HepG2 (cell line): Measurements from ENCODE around the gene C10orf67. TPM values are rescaled to one million over a fixed set of nuclear protein-coding genes. Genes with fewer than 3 reads are reported as not detected.

Experiments
- ATAC-seq: fragments of 200-7000 bp; cut with Tn5 transposase; 3 replicates; pipeline ENCODE4 v1.9.1; 2020; ENCODE audit warnings: mild to moderate bottlenecking, moderate library complexity
- BruUV-seq: library from RNA; stranded (reverse); fragments of 400-500 nt; replicated peaks from 2 replicates; lab custom pipeline; 2021; lab: Mats Ljungman, UMichigan
- CTCF ChIA-PET: fragments of 300-600 bp; formaldehyde crosslinking; extraction: SDS; loops from one replicate; lab custom pipeline; 2021; ENCODE audit warnings: low total read pairs, inconsistent platforms, low intra/inter-chr PET ratio; lab: Yijun Ruan, JAX
- POLR2A ChIA-PET: fragments of 350-600 bp; sonication (Branson Sonifier 250); formaldehyde crosslinking; loops from one replicate; lab custom pipeline; 2020; ENCODE audit warnings: antibody characterized with exemption, inconsistent platforms; lab: Yijun Ruan, JAX
- DNase-seq: peaks from one replicate; pipeline ENCODE4 v3.0.0-alpha.2; 2015; ENCODE audit warnings: low spot score
- FAIRE-seq: peaks from 3 replicates; lab custom pipeline; 2011; peaks lifted over from hg19 to GRCh38; lab: Jason Lieb, UNC
- H2AFZ ChIP-seq: one replicate; pipeline ENCODE4 v1.6.1; 2011; ENCODE audit warnings: low read length, inconsistent platforms
- H3K27ac ChIP-seq: fragments of 300-600 bp; 3 replicates; pipeline ENCODE4 v1.8.0; 2011; ENCODE audit warnings: mixed run types, mild to moderate bottlenecking, mixed read lengths, low read length, inconsistent platforms; ENCODE audit not compliant: insufficient read depth; ENCODE audit errors: extremely low read length
- H3K27me3 ChIP-seq, 2 experiments: fragments of 200-600 bp in 1 of 2; 2 replicates in 1 of 2; 3 replicates in 1 of 2; pipeline versions ENCODE4 v1.6.0 to v1.8.0; 2011; ENCODE audit warnings: low read length in 2 of 2, mild to moderate bottlenecking in 2 of 2, moderate library complexity in 2 of 2, inconsistent platforms in 1 of 2; ENCODE audit not compliant: insufficient read depth in 2 of 2, control insufficient read depth in 1 of 2
- H3K36me3 ChIP-seq, 2 experiments: fragments of 200-600 bp in 1 of 2; replicated peaks in 1 of 2; 2 replicates in 1 of 2; 3 replicates in 1 of 2; pipeline versions ENCODE4 v1.5.1 to v1.8.0; 2011; ENCODE audit warnings: low read length in 2 of 2, inconsistent platforms in 1 of 2; ENCODE audit not compliant: insufficient read depth in 2 of 2, control insufficient read depth in 1 of 2
- H3K4me1 ChIP-seq: 2 replicates; pipeline ENCODE4 v1.5.1; 2012; ENCODE audit warnings: low read length, inconsistent platforms; ENCODE audit not compliant: insufficient read depth
- H3K4me2 ChIP-seq: 2 replicates; pipeline ENCODE4 v1.6.0; 2011; ENCODE audit warnings: low read depth, low read length, inconsistent platforms
- H3K4me3 ChIP-seq, 3 experiments: fragments of 200-600 bp in 1 of 3; sonication (generic), shearing (Covaris generic) in 1 of 3; replicated peaks in 1 of 3; 2 replicates each; pipeline ENCODE4 v1.5.1; 2011 to 2016; ENCODE audit warnings: low read length in 3 of 3, inconsistent platforms in 2 of 3, low read depth in 2 of 3, mild to moderate bottlenecking in 2 of 3, control low read depth in 1 of 3, mixed read lengths in 1 of 3; ENCODE audit not compliant: insufficient read depth in 1 of 3
- H3K79me2 ChIP-seq: one replicate; pipeline ENCODE4 v1.6.1; 2011; ENCODE audit warnings: low read length, inconsistent platforms; ENCODE audit not compliant: insufficient read depth
- H3K9ac ChIP-seq: 2 replicates; pipeline ENCODE4 v1.6.0; 2011; ENCODE audit warnings: mild to moderate bottlenecking, low read depth, low read length, inconsistent platforms; ENCODE audit not compliant: insufficient read depth
- H3K9me3 ChIP-seq: 2 replicates; pipeline ENCODE4 v1.5.1; 2012; ENCODE audit warnings: mild to moderate bottlenecking, low read length
- H4K20me1 ChIP-seq: 2 replicates; pipeline ENCODE4 v1.6.0; 2011; ENCODE audit warnings: inconsistent platforms, mild to moderate bottlenecking, low read length, moderate library complexity; ENCODE audit not compliant: insufficient read depth
- ATM ChIP-seq: fragments of 450-650 bp; IDR thresholded peaks from 2 replicates; pipeline ENCODE4 v1.7.1; 2017; ENCODE audit warnings: mild to moderate bottlenecking, borderline replicate concordance
- FOSL1 ChIP-seq: sonication (generic); formaldehyde crosslinking; IDR thresholded peaks from 2 replicates; pipeline ENCODE4 v1.9.0; 2021; ENCODE audit warnings: missing genetic modification reagents, borderline replicate concordance
- KAT7 ChIP-seq: IDR thresholded peaks from 2 replicates; pipeline ENCODE4 v1.6.1; 2018; ENCODE audit warnings: borderline replicate concordance, missing compliant biosample characterization
- POLR2AphosphoS2 ChIP-seq: IDR thresholded peaks from 2 replicates; pipeline ENCODE4 v1.6.1; 2011; ENCODE audit warnings: low read depth, low read length, improper control_type of control experiment
- ZC3H13 ChIP-seq: sonication (generic); formaldehyde crosslinking; IDR thresholded peaks from 2 replicates; pipeline ENCODE4 v1.8.1; 2023; ENCODE audit warnings: mild to moderate bottlenecking, missing genetic modification reagents, moderate library complexity
- ZFAT ChIP-seq: sonication (generic); formaldehyde crosslinking; conservative IDR thresholded peaks from 2 replicates; pipeline ENCODE4 v1.8.1; 2023; ENCODE audit warnings: missing genetic modification reagents, inconsistent platforms
- ZFYVE20 ChIP-seq: sonication (generic); formaldehyde crosslinking; IDR thresholded peaks from 2 replicates; pipeline ENCODE4 v1.8.0; 2023; ENCODE audit warnings: low read depth, mild to moderate bottlenecking, moderate library complexity, missing genetic modification reagents, borderline replicate concordance
- WGBS: methylation state at CpG from one replicate; pipeline ENCODE4 v1.1.6; 2017; ENCODE audit warnings: low lambda C conversion rate; 5-methylcytosine and 5-hydroxymethylcytosine counted together
- in situ Hi-C: cut with HindIII; loops from 2 replicates; pipeline ENCODE4 v1.10.0; 2017; ENCODE audit warnings: low pct_unique_long_range_greater_than_20kb; ENCODE audit not compliant: extremely low pct_ligation_motif_present
- intact Hi-C: fragments of 100-400 bp; cut with micrococcal nuclease; formaldehyde crosslinking; loops from one replicate; pipeline ENCODE4 v1.10.0; 2022; ENCODE audit not compliant: unreplicated experiment
- polyA plus RNA-seq, 8 experiments: library from polyadenylated mRNA; depleted of rRNA in 3 of 8; stranded (reverse) in 7 of 8; unstranded in 1 of 8; fragments of >200 nt; fragmentation: Illumina TruSeq in 4 of 8; extraction: Trizol in 4 of 8; gene quantifications; 2 replicates each; pipeline versions ENCODE4 v1.2.1 to v1.2.3, GENCODE V29; 2011 to 2016; ENCODE audit warnings: low read depth in 4 of 8, missing spikeins in 1 of 8, mixed read lengths in 1 of 8; ENCODE audit not compliant: insufficient read depth in 1 of 8
- total RNA-seq, 5 experiments: library from RNA; depleted of rRNA; stranded (reverse); fragments of >200 nt; fragmentation: Illumina TruSeq; extraction: Trizol; gene quantifications; 2 replicates each; pipeline ENCODE4 v1.2.3, GENCODE V29; 2016; ENCODE audit warnings: low read depth in 1 of 5
- TF ChIP-seq, protein P1 (sequence below): sonication (generic); formaldehyde crosslinking; IDR thresholded peaks from 2 replicates; pipeline ENCODE4 v1.4.0; 2020; ENCODE audit warnings: missing genetic modification reagents
- TF ChIP-seq, protein P2 (sequence below): sonication (generic); formaldehyde crosslinking; IDR thresholded peaks from 2 replicates; pipeline ENCODE4 v1.4.0; 2020; ENCODE audit warnings: mild to moderate bottlenecking, missing genetic modification reagents

The C10orf67 gene
- total and polyA plus RNA-seq, 2 of the 13 experiments (the other 11 are each of a cell fraction or from before 2014, with no cell fraction given): not detected

DNA sequence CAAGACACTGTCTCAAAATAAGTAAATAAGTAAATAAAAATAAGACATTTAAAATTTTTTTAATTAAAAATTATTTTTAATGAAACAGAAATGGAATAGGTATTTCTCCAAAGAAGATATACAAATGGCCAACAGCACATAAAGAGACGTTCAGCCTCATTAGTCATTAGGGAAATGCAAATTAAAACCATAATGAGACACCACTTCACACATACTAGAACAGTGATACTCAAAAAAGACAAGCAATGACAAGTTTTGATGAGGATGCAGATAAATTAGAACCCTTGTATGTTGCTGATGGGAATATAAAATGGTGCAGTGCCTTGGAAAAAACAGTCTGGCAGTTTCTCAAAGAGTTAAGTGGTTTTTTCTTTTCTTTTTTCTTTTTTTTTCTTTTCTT, 26.5 kb upstream of the C10orf67 start:
- no peaks in the 10 kb centered on the region for H3K27me3 ChIP-seq
- no peaks in the 10 kb centered on the region for H4K20me1 ChIP-seq
- WGBS: 0% methylated on average over 1 of the region's 1 CpG
- H3K36me3 ChIP-seq: no peaks in the 10 kb centered on the region
- intact Hi-C loops (no loop called here), in situ Hi-C loops (no loop called here)
- no peak overlapping the region for H3K4me3 ChIP-seq
- FAIRE-seq (no peak), ATAC-seq (no peak), DNase-seq (no peak)
- H3K79me2 ChIP-seq: no peaks in the 10 kb centered on the region
- no peaks in the 10 kb centered on the region for H3K4me1 ChIP-seq
- POLR2A ChIA-PET: no interaction called here
- no peak overlapping the region for H3K9ac ChIP-seq
- TF ChIP-seq FOSL1 (no peak), ZFYVE20 (CRISPR knock-in tag) (no peak), POLR2AphosphoS2 (no peak), KAT7 (CRISPR knock-in tag) (no peak), ZFAT (no peak), ZC3H13 (CRISPR knock-in tag) (no peak), ATM (no peak)
- TF ChIP-seq, protein P1, sequence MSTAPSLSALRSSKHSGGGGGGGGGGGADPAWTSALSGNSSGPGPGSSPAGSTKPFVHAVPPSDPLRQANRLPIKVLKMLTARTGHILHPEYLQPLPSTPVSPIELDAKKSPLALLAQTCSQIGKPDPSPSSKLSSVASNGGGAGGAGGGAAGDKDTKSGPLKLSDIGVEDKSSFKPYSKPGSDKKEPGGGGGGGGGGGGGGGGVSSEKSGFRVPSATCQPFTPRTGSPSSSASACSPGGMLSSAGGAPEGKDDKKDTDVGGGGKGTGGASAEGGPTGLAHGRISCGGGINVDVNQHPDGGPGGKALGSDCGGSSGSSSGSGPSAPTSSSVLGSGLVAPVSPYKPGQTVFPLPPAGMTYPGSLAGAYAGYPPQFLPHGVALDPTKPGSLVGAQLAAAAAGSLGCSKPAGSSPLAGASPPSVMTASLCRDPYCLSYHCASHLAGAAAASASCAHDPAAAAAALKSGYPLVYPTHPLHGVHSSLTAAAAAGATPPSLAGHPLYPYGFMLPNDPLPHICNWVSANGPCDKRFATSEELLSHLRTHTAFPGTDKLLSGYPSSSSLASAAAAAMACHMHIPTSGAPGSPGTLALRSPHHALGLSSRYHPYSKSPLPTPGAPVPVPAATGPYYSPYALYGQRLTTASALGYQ (CRISPR knock-in tag): no peak
- TF ChIP-seq, protein P2, sequence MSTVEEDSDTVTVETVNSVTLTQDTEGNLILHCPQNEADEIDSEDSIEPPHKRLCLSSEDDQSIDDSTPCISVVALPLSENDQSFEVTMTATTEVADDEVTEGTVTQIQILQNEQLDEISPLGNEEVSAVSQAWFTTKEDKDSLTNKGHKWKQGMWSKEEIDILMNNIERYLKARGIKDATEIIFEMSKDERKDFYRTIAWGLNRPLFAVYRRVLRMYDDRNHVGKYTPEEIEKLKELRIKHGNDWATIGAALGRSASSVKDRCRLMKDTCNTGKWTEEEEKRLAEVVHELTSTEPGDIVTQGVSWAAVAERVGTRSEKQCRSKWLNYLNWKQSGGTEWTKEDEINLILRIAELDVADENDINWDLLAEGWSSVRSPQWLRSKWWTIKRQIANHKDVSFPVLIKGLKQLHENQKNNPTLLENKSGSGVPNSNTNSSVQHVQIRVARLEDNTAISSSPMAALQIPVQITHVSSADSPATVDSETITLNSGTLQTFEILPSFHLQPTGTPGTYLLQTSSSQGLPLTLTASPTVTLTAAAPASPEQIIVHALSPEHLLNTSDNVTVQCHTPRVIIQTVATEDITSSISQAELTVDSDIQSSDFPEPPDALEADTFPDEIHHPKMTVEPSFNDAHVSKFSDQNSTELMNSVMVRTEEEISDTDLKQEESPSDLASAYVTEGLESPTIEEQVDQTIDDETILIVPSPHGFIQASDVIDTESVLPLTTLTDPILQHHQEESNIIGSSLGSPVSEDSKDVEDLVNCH (CRISPR knock-in tag): no peak
- no peak overlapping the region for H2AFZ ChIP-seq
- no peak overlapping the region for H3K4me2 ChIP-seq
- no TSS peak for BruUV-seq
- H3K27ac ChIP-seq: no peak overlapping the region
- no peaks in the 10 kb centered on the region for H3K9me3 ChIP-seq
- CTCF ChIA-PET: no interaction called here
